ENCODE results near the gene KAZN. TPM values are rescaled to one million over a fixed set of nuclear protein-coding genes. Genes with fewer than 3 reads are reported as not detected.

KAZN gene
- total RNA-seq, 2 experiments from 2014 or later, result 0.22 to 0.55 TPM

DNA sequence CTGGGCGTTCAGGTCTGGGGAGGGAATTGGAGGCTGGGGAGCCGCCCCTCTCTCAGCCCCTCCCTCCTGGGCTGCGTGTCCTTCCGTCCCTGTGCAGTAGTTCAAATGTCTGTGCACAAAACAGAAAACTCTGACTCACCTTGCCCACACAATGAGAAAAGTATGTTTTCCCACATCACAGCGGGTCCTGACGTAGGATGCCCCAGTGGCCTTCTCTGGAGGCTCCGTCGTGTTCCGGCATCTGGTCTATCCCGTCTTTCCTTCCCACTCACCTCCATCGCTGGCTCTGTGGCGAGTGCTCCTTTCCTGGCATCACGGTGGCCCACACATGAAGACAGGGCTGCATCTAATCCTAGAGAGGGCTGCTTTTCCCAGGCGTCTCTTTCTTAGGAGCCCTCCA lies 224.0 kb downstream of the KAZN start:
- no peak overlapping the region for H3K27ac Mint-ChIP-seq
- no peaks in the 10 kb centered on the region for H3K36me3 ChIP-seq (ENCODE audit: insufficient read depth, low read length)
- DNase-seq (no peak), ATAC-seq (ENCODE audit: poor library complexity) (no peak)
- peaks cover 3% of the 10 kb centered on the region for H3K27me3 Mint-ChIP-seq
- H3K27me3 ChIP-seq (ENCODE audit: control insufficient read depth in 1 of 2, insufficient read depth in 2 of 2, low read length in 2 of 2), result peaks cover 3 to 5% of the 10 kb centered on the region in 2 experiments
- no peaks in the 10 kb centered on the region for H3K4me1 Mint-ChIP-seq (ENCODE audit: low read depth)
- H3K36me3 Mint-ChIP-seq (ENCODE audit: low read depth), result no peaks in the 10 kb centered on the region
- TF ChIP-seq, protein P1, sequence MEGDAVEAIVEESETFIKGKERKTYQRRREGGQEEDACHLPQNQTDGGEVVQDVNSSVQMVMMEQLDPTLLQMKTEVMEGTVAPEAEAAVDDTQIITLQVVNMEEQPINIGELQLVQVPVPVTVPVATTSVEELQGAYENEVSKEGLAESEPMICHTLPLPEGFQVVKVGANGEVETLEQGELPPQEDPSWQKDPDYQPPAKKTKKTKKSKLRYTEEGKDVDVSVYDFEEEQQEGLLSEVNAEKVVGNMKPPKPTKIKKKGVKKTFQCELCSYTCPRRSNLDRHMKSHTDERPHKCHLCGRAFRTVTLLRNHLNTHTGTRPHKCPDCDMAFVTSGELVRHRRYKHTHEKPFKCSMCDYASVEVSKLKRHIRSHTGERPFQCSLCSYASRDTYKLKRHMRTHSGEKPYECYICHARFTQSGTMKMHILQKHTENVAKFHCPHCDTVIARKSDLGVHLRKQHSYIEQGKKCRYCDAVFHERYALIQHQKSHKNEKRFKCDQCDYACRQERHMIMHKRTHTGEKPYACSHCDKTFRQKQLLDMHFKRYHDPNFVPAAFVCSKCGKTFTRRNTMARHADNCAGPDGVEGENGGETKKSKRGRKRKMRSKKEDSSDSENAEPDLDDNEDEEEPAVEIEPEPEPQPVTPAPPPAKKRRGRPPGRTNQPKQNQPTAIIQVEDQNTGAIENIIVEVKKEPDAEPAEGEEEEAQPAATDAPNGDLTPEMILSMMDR (IDR thresholded peaks at IDR 0.05), result no peak
- H3K4me3 Mint-ChIP-seq, result no peak overlapping the region
- H3K9me3 Mint-ChIP-seq, result no peaks in the 10 kb centered on the region
- H3K4me3 ChIP-seq (ENCODE audit: low read length), result no peak overlapping the region
- H3K4me1 ChIP-seq (ENCODE audit: insufficient read depth, low read length), result no peaks in the 10 kb centered on the region
- intact Hi-C loops (cut with DNase I, micrococcal nuclease), result no loop called here
- CTCF ChIA-PET, result no interaction called here
- peaks cover 0 to 10% of the 10 kb centered on the region in 2 experiments for H3K9me3 ChIP-seq (ENCODE audit: control insufficient read depth in 1 of 2, insufficient read depth in 1 of 2, low read length in 2 of 2)
- POLR2A ChIA-PET, result no interaction called here
- H3K27ac ChIP-seq (ENCODE audit: low read depth in 1 of 2, low read length in 2 of 2), result no peak overlapping the region

DNA sequence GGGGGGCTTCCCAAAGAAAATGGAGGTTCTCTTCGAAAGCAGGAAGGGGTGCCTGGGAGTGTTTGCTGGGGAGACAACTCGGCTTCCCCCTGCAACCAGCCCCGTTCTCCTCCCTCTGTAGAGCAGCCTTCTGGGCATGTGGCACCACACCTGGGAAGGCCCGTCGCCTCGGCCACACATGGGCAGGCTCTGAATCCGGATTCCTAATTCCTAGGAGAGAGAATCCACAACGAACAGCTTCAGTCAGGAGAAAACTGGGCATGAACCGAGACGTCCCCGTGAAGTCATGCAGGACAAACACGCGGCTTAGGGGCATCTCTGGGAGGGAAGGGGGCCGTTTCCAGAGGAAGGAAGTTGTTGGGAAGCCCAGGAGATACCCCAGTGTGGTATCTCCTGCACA lies 224.5 kb downstream of the KAZN start:
- DNase-seq (no peak), ATAC-seq (ENCODE audit: poor library complexity) (no peak)
- no peaks in the 10 kb centered on the region for H3K4me1 Mint-ChIP-seq (ENCODE audit: low read depth)
- H3K9me3 Mint-ChIP-seq, result no peaks in the 10 kb centered on the region
- H3K36me3 Mint-ChIP-seq (ENCODE audit: low read depth), result no peaks in the 10 kb centered on the region
- CTCF ChIA-PET, result no interaction called here
- TF ChIP-seq, protein P1 (IDR thresholded peaks at IDR 0.05), result no peak
- H3K4me1 ChIP-seq (ENCODE audit: insufficient read depth, low read length), result no peaks in the 10 kb centered on the region
- H3K27ac ChIP-seq (ENCODE audit: low read depth in 1 of 2, low read length in 2 of 2), result no peak overlapping the region
- peaks cover 0 to 10% of the 10 kb centered on the region in 2 experiments for H3K9me3 ChIP-seq (ENCODE audit: control insufficient read depth in 1 of 2, insufficient read depth in 1 of 2, low read length in 2 of 2)
- H3K4me3 ChIP-seq (ENCODE audit: low read length), result no peak overlapping the region
- no peak overlapping the region for H3K4me3 Mint-ChIP-seq
- intact Hi-C loops (cut with DNase I, micrococcal nuclease), result no loop called here
- no peak overlapping the region for H3K27ac Mint-ChIP-seq
- peaks cover 2% of the 10 kb centered on the region for H3K27me3 Mint-ChIP-seq
- POLR2A ChIA-PET, result no interaction called here
- peaks cover 0 to 5% of the 10 kb centered on the region in 2 experiments for H3K27me3 ChIP-seq (ENCODE audit: control insufficient read depth in 1 of 2, insufficient read depth in 2 of 2, low read length in 2 of 2)
- no peaks in the 10 kb centered on the region for H3K36me3 ChIP-seq (ENCODE audit: insufficient read depth, low read length)

DNA sequence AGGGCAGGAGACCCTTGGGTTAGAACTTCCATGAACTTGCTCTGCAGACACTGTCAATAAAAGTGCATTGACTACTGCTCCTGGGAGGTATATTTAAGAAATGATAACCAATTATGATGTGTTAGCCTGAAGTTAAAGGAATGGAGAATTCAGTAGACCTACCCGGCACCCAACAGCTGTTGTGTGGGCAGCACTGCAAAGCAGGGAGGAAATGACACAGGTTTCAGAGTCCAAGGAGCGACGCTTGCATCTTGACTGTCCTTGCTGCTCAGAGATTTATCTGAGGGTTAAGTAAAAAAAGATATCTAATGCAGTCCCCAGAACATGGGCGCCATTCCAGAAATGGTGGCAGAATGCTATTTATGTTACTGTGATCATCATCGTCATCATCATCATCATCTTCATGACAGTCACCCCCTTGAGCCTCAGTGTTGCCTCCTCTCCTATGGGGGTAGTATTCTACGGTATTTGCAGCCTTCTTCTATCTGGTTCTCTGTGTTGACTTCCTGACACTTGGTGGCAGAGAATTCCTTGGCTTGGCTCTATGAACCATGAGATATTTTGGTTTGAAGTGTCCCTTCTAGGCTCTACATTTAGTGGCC lies 225.9 kb downstream of the KAZN start:
- ChIA-PET POLR2A (no interaction called here), CTCF (no interaction called here)
- H3K27ac Mint-ChIP-seq, result no peak overlapping the region
- no peaks in the 10 kb centered on the region for H3K4me1 ChIP-seq (ENCODE audit: insufficient read depth, low read length)
- H3K4me3 ChIP-seq (ENCODE audit: low read length), result no peak overlapping the region
- H3K4me3 Mint-ChIP-seq, result no peak overlapping the region
- H3K27me3 ChIP-seq (ENCODE audit: control insufficient read depth in 1 of 2, insufficient read depth in 2 of 2, low read length in 2 of 2), result peaks cover 0 to 3% of the 10 kb centered on the region in 2 experiments
- intact Hi-C loops (cut with DNase I, micrococcal nuclease), result no loop called here
- H3K36me3 Mint-ChIP-seq (ENCODE audit: low read depth), result no peaks in the 10 kb centered on the region
- peaks cover 0 to 6% of the 10 kb centered on the region in 2 experiments for H3K9me3 ChIP-seq (ENCODE audit: control insufficient read depth in 1 of 2, insufficient read depth in 1 of 2, low read length in 2 of 2)
- no peaks in the 10 kb centered on the region for H3K36me3 ChIP-seq (ENCODE audit: insufficient read depth, low read length)
- no peak overlapping the region for H3K27ac ChIP-seq (ENCODE audit: low read depth in 1 of 2, low read length in 2 of 2)
- no peaks in the 10 kb centered on the region for H3K4me1 Mint-ChIP-seq (ENCODE audit: low read depth)
- DNase-seq, result no peak
- no peaks in the 10 kb centered on the region for H3K27me3 Mint-ChIP-seq
- no peak for ATAC-seq (ENCODE audit: poor library complexity)
- TF ChIP-seq, protein P1 (IDR thresholded peaks at IDR 0.05), result no peak
- no peaks in the 10 kb centered on the region for H3K9me3 Mint-ChIP-seq

Data from CD4-positive, alpha-beta T cell (primary cell).